IMR-90 (cell line): ENCODE data around the gene PAK4. TPM values are rescaled to one million over a fixed set of nuclear protein-coding genes. Genes with fewer than 3 reads are reported as not detected.

Experiments used
- MAFK ChIP-seq: IDR thresholded peaks from 2 replicates; pipeline ENCODE4 v1.6.1; 2012; ENCODE audit warnings: low read depth, low read length, improper control_type of control experiment
- MXI1 ChIP-seq: IDR thresholded peaks from 2 replicates; pipeline ENCODE4 v1.6.1; 2012; ENCODE audit warnings: low read depth, mild to moderate bottlenecking, low read length, moderate library complexity, borderline replicate concordance
- RCOR1 ChIP-seq: IDR thresholded peaks from 2 replicates; pipeline ENCODE4 v1.6.1; 2012; ENCODE audit warnings: mild to moderate bottlenecking, low read length, improper control_type of control experiment; ENCODE audit not compliant: insufficient replicate concordance
- RFX5 ChIP-seq: IDR thresholded peaks from 2 replicates; pipeline ENCODE4 v1.8.0; 2012; ENCODE audit warnings: low read depth, mild to moderate bottlenecking, low read length, moderate library complexity
- SMC3 ChIP-seq: fragments of 150-350 bp; IDR thresholded peaks from 2 replicates; pipeline ENCODE4 v1.6.1; 2016; ENCODE audit warnings: low read depth, mild to moderate bottlenecking, antibody characterized with exemption, low read length, moderate library complexity
- polyA plus RNA-seq, 3 experiments: library from polyadenylated mRNA; depleted of rRNA; stranded (reverse); fragments of >200 nt; gene quantifications; 2 replicates each; pipeline ENCODE4 v1.2.3, GENCODE V29; 2012; ENCODE audit warnings: low replicate concordance in 1 of 3
- total RNA-seq: library from RNA; depleted of rRNA; stranded (reverse); fragments of >200 nt; gene quantifications from 2 replicates; pipeline ENCODE4 v1.2.3, GENCODE V29; 2012
- TF ChIP-seq, protein P1 (sequence below): fragments of 150-350 bp; IDR thresholded peaks from 2 replicates; pipeline ENCODE4 v1.6.1; 2017; ENCODE audit warnings: mild to moderate bottlenecking, antibody characterized with exemption, low read length, low read depth

PAK4 gene
- total and polyA plus RNA-seq, 2 of the 4 experiments (the other 2 are of a cell fraction), result 2.0 to 27.2 TPM

DNA sequence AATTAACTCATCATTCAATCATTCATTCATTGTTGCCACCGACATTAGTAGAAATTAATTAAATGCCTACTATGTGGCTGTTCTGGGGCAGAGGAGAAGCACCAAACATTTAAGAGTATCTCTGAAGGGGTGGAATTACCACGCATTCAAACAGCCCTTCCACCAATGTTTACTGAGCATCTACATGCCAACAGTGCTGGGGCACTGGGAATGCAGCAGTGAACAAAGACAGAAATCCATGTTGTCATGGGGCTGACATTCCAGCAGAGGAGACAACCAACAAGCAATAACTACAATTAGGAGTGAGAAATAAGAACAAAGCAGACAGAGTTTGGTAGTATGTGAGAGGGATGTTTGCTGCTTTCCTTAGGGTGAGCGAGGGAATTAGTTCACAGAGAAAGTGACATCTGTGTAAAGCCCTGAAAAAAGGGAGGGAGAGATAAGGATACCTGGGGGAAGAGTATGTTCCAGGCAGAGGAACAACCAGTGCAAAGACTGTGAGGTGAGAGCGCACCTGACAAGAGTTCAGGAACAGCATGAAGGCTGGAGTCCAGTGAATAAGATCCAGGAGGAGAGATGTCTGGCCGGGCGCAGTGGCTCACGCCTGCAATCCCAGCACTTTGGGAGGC is 1.3 kb upstream of the PAK4 start (continued):
- TF ChIP-seq, protein P1, sequence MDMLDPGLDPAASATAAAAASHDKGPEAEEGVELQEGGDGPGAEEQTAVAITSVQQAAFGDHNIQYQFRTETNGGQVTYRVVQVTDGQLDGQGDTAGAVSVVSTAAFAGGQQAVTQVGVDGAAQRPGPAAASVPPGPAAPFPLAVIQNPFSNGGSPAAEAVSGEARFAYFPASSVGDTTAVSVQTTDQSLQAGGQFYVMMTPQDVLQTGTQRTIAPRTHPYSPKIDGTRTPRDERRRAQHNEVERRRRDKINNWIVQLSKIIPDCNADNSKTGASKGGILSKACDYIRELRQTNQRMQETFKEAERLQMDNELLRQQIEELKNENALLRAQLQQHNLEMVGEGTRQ, result no peak
- TF ChIP-seq RFX5, result no peak
- TF ChIP-seq SMC3, result no peak
- TF ChIP-seq RCOR1, result no peak
- no peak for TF ChIP-seq MAFK
- no peak for TF ChIP-seq MXI1
